Epithelial cell of proximal tubule (primary cell): ENCODE results near the gene LAMA4. TPM values are rescaled to one million over a fixed set of nuclear protein-coding genes. Genes with fewer than 3 reads are reported as not detected.

Experiments used
- DNase-seq: peaks from one replicate; pipeline ENCODE4 v3.0.0-alpha.2; 2011; ENCODE audit warnings: low read depth
- H3K4me3 ChIP-seq: 2 replicates; pipeline ENCODE4 v1.5.1; 2011; ENCODE audit warnings: low read depth, mild to moderate bottlenecking, low read length
- total RNA-seq: library from RNA; depleted of rRNA; stranded (reverse); fragments of >200 nt; gene quantifications from 2 replicates; pipeline ENCODE4 v1.2.3, GENCODE V29; 2015
- TF ChIP-seq, protein P1 (sequence below): conservative IDR thresholded peaks from 2 replicates; pipeline ENCODE4 v1.5.1; 2012; ENCODE audit warnings: low read depth, mild to moderate bottlenecking, low read length

The LAMA4 gene
- total RNA-seq, 1 donor from 2014 or later: 8.0 TPM

- no peak for DNase-seq
- TF ChIP-seq, protein P1, sequence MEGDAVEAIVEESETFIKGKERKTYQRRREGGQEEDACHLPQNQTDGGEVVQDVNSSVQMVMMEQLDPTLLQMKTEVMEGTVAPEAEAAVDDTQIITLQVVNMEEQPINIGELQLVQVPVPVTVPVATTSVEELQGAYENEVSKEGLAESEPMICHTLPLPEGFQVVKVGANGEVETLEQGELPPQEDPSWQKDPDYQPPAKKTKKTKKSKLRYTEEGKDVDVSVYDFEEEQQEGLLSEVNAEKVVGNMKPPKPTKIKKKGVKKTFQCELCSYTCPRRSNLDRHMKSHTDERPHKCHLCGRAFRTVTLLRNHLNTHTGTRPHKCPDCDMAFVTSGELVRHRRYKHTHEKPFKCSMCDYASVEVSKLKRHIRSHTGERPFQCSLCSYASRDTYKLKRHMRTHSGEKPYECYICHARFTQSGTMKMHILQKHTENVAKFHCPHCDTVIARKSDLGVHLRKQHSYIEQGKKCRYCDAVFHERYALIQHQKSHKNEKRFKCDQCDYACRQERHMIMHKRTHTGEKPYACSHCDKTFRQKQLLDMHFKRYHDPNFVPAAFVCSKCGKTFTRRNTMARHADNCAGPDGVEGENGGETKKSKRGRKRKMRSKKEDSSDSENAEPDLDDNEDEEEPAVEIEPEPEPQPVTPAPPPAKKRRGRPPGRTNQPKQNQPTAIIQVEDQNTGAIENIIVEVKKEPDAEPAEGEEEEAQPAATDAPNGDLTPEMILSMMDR: no peak
- no peak overlapping the region for H3K4me3 ChIP-seq
Measured at GRCh38 chr6:112145080-112145573, 109.2 kb downstream of the LAMA4 start.

DNA sequence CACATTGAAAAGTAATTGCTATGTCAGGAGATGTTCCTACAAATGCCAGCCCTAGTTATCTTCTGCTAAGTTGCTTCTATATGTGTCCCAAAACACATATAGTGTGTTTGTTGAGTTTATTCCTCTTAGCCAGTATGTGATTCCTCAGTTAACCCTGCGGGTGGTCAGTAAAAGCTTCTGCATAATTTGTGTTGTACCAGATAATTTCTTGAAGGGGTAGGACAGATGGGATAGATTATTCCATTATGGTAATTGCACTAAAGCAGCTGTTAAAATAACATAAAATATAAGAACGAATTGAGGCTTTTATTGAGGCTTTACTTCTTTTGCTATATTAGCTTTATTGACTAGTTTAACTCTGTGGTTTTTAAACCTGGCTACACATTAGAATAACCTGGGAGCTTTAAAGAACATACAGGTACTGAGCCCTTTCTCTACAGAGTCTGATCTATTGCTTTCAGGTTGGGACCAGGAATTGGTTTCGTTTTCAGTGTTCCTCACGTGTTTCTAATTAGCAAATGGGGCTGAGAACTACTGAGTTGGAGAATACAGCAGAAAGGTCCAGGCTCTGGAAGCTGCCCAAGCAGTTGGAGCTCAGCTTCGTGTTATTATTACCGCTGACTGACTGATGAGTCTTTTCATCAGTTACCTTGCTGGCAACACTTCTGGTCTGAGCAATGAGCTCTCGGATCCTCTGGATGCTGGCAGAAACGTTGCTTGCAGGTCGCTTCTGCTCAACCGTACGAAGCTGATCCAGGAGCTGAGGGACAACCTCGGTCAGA, 110.0 kb downstream of the LAMA4 start:
- no peak overlapping the region for H3K4me3 ChIP-seq
- DNase-seq: no peak
- TF ChIP-seq, protein P1: no peak

DNA sequence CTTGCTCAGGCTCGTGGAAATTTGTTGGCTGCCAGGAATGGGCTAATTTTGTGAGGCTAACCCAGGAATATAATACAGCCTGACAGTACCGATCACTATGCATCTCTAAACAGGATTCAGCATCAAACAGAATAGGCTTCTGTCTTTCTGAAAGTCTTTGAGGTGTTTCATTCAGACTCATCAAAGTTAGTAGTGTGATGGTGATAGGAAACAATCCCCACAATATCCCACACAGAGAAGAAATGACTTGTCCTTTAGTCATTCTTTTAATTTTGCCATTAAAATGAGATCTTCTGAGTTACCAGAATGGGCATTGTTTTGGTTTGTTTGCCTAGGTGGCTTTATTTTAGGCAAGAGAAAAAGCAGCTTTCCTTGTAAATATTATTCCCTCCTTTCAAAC, 112.7 kb downstream of the LAMA4 start:
- TF ChIP-seq, protein P1: no peak
- DNase-seq: no peak
- H3K4me3 ChIP-seq: no peak overlapping the region

DNA sequence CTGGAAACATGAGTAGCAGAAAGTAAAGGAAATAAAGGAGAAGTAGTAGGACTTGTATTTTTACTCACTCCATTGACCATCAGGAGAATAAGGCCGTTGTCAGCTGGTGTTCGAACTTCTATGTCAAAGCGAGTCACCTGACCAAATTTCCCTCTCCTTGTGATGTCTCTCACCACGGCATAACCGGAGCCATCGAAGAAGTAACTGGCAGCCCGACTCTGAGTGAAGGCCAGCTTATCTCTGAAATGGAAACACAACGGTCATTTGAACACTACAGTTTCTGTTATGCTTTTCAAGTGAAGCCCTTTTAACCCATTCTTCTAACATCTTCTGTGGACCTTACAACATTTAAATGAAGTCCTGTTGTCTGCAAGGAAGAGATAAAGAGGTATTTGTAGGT, 115.3 kb downstream of the LAMA4 start:
- H3K4me3 ChIP-seq: no peak overlapping the region
- TF ChIP-seq, protein P1: no peak
- no peak for DNase-seq

GRCh38 chr6:112130878-112131277, 123.5 kb downstream of the LAMA4 start:
- no peak for DNase-seq
- no peak overlapping the region for H3K4me3 ChIP-seq
- TF ChIP-seq, protein P1: no peak

DNA sequence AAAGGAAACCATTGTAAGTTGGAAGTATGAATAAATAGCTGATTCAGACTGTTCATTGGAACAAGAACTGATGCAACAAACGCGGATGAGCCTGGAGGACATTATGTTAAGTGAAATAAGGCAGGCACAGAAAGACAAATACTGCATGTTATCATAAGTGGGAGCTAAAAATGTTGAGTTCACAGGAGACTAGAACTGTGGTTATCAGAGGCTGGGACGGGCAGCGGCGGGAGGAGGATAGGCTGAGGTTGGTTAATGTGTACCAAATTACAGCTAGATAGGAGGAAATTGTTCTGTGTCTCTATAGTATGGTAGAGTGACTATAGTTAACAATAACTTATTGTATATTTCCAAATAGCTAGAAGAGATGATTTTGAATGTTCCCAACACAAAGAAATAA, 126.2 kb downstream of the LAMA4 start:
- no peak for DNase-seq
- TF ChIP-seq, protein P1: no peak
- no peak overlapping the region for H3K4me3 ChIP-seq

- H3K4me3 ChIP-seq: no peak overlapping the region
- TF ChIP-seq, protein P1: no peak
- no peak for DNase-seq
Measured at GRCh38 chr6:112123982-112124381, 130.4 kb downstream of the LAMA4 start.
